Mesendoderm (in vitro differentiated cells): ENCODE data around the gene ZNF280A.
"Not testable (repeated sequence)": the region's sequence is repeated elsewhere in the genome, so short reads cannot be mapped to it uniquely, and the experiment has no call there.

Experiments
- DNase-seq: peaks from one replicate; pipeline ENCODE4 v3.0.0; 2013
- H2AK5ac ChIP-seq: 2 replicates; pipeline ENCODE4 v1.6.1; 2013; ENCODE audit warnings: low read length, inconsistent platforms
- H2BK120ac ChIP-seq: 2 replicates; pipeline ENCODE4 v1.6.1; 2013; ENCODE audit warnings: low read depth, mild to moderate bottlenecking, low read length, moderate library complexity, mixed read lengths
- H2BK15ac ChIP-seq: replicated peaks from 2 replicates; pipeline ENCODE4 v1.6.1; 2013; ENCODE audit warnings: low read depth, mild to moderate bottlenecking, moderate library complexity
- H2BK5ac ChIP-seq: 2 replicates; pipeline ENCODE4 v1.6.1; 2013; ENCODE audit warnings: low read length, inconsistent platforms
- H3K18ac ChIP-seq: 2 replicates; pipeline ENCODE4 v1.6.1; 2013; ENCODE audit warnings: mild to moderate bottlenecking, low read length, mixed read lengths
- H3K23ac ChIP-seq: one replicate; pipeline ENCODE4 v1.6.1; 2013; ENCODE audit warnings: low read length
- H3K27ac ChIP-seq: 2 replicates; pipeline ENCODE4 v1.5.1; 2013; ENCODE audit warnings: low read depth, mild to moderate bottlenecking, inconsistent platforms, low read length, moderate library complexity
- H3K27me3 ChIP-seq: 2 replicates; pipeline ENCODE4 v1.6.1; 2013; ENCODE audit warnings: low read length, control low read depth, mild to moderate bottlenecking, inconsistent platforms; ENCODE audit not compliant: insufficient read depth, poor library complexity
- H3K36me3 ChIP-seq: 2 replicates; pipeline ENCODE4 v1.6.1; 2013; ENCODE audit warnings: low read length, inconsistent platforms; ENCODE audit not compliant: control insufficient read depth, insufficient read depth
- H3K4ac ChIP-seq: one replicate; pipeline ENCODE4 v1.6.1; 2013; ENCODE audit warnings: low read depth, mild to moderate bottlenecking, low read length, moderate library complexity
- H3K4me1 ChIP-seq: 2 replicates; pipeline ENCODE4 v1.6.1; 2013; ENCODE audit warnings: low read depth, low read length, inconsistent platforms; ENCODE audit not compliant: control insufficient read depth
- H3K4me2 ChIP-seq: 2 replicates; pipeline ENCODE4 v1.6.1; 2013; ENCODE audit warnings: low read length
- H3K4me3 ChIP-seq: 2 replicates; pipeline ENCODE4 v1.5.1; 2013; ENCODE audit warnings: mild to moderate bottlenecking, low read length
- H3K56ac ChIP-seq: one replicate; pipeline ENCODE4 v1.6.1; 2013; ENCODE audit warnings: low read length
- H3K79me1 ChIP-seq: 2 replicates; pipeline ENCODE4 v1.6.1; 2013; ENCODE audit warnings: low read length, inconsistent platforms
- H3K79me2 ChIP-seq: 2 replicates; pipeline ENCODE4 v1.6.1; 2013; ENCODE audit warnings: mild to moderate bottlenecking, low read length; ENCODE audit not compliant: control insufficient read depth, insufficient read depth
- H3K9ac ChIP-seq: 2 replicates; pipeline ENCODE4 v1.6.1; 2013; ENCODE audit warnings: low read length, inconsistent platforms
- H4K5ac ChIP-seq: one replicate; pipeline ENCODE4 v1.6.1; 2013; ENCODE audit warnings: low read length
- H4K8ac ChIP-seq: one replicate; pipeline ENCODE4 v1.6.1; 2013; ENCODE audit warnings: low read depth, mild to moderate bottlenecking, control low read depth, low read length, moderate library complexity
- WGBS: extraction: QIAGEN DNeasy Blood & Tissue Kit; methylation state at CpG from one replicate; pipeline ENCODE4 v1.1.7; 2013; ENCODE audit warnings: low lambda C conversion rate, missing lambda C conversion rate; ENCODE audit not compliant: insufficient coverage; ENCODE audit errors: extremely low coverage; 5-methylcytosine and 5-hydroxymethylcytosine counted together

The ZNF280A gene

DNA sequence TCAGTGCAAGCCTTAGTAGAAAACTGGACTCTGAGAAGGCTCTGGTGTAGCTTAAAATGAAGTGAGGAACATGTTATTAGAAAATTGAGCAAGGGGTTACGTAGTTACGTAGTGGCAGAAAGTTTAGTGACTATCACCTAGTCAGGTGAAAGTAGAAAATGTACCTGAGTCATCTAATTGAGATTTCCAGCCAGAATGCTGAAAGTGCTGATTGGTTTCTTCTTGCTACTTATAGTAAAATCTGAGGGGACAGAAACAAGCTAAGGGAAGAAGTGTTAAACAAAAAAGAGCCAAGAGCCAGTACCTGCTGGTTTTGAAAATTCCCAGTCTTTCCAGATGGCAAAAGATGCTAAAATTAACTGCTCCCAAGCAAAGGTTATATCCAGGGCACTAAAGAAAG lies 41.0 kb downstream of the ZNF280A start:
- Histone ChIP-seq H3K23ac (no peak overlapping the region), H3K4me1 (no peaks in the 10 kb centered on the region), H3K79me2 (no peaks in the 10 kb centered on the region), H2AK5ac (no peak overlapping the region), H3K4ac (no peak overlapping the region), H4K8ac (no peak overlapping the region), H3K4me2 (no peak overlapping the region), H4K5ac (no peak overlapping the region), H2BK120ac (no peak overlapping the region), H3K27ac (no peak overlapping the region), H3K4me3 (no peak overlapping the region), H2BK5ac (no peak overlapping the region), H3K56ac (no peak overlapping the region), H3K18ac (no peak overlapping the region), H3K9ac (no peak overlapping the region), H3K79me1 (no peaks in the 10 kb centered on the region), H2BK15ac (no peak overlapping the region), H3K27me3 (no peaks in the 10 kb centered on the region), H3K36me3 (no peaks in the 10 kb centered on the region)
- WGBS: no CpG with 5 or more reads among the region's 2 CpGs
- no peak for DNase-seq

DNA sequence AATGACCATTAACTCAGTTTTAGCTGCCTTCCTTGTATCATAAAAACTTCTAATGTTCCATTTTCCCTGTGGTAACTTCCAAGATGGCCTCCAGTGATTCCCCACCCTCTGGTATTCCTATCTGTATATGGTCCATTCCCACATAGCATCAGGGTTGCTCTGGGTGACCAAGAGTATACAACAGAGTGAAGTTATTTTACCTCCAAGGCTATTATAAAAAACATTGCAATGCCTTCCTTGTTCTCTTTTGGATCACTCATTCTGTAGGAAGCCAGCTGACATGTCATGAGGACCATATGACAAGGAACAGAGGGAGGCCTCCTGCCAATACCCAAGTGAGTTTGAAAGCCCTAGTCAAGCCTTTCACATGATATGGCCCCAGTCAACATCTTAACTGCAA lies 41.6 kb downstream of the ZNF280A start:
- H3K79me2 ChIP-seq: no peaks in the 10 kb centered on the region
- H3K23ac ChIP-seq: no peak overlapping the region
- H2AK5ac ChIP-seq: no peak overlapping the region

DNA sequence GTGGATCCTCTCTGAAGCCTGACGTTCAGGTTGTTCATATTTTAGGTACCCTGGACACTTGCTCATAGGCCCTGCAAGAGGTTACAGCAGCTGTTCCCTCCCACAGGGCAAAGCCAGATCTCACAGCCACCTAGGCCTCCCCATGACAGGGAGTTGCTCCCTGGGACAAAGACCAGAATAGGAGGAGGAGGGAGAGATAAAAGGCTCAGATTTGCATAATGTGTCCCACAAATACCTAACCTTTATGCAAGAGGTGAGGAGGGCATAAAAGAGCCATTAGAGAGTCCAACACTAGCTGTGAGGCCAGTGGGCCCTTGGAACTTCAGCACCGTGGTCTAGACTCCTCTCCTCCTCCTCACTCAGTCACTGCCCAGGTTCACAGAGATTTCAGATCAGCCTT lies 45.3 kb downstream of the ZNF280A start:
- no peak overlapping the region for H4K5ac ChIP-seq
- no peak overlapping the region for H3K18ac ChIP-seq
- no peak overlapping the region for H3K4ac ChIP-seq
- H3K56ac ChIP-seq: no peak overlapping the region
- no peak overlapping the region for H3K27ac ChIP-seq
- H3K27me3 ChIP-seq: no peaks in the 10 kb centered on the region
- no peaks in the 10 kb centered on the region for H3K36me3 ChIP-seq
- H3K4me1 ChIP-seq: no peaks in the 10 kb centered on the region
- H3K23ac ChIP-seq: no peak overlapping the region
- no peaks in the 10 kb centered on the region for H3K79me2 ChIP-seq
- no CpG with 5 or more reads among the region's 2 CpGs for WGBS
- peak; percentile 8 for DNase-seq
- H2AK5ac ChIP-seq: no peak overlapping the region
- H2BK120ac ChIP-seq: no peak overlapping the region
- H3K4me3 ChIP-seq: no peak overlapping the region
- H2BK5ac ChIP-seq: no peak overlapping the region
- H3K4me2 ChIP-seq: no peak overlapping the region
- no peak overlapping the region for H3K9ac ChIP-seq
- no peak overlapping the region for H4K8ac ChIP-seq
- no peak overlapping the region for H2BK15ac ChIP-seq
- H3K79me1 ChIP-seq: no peaks in the 10 kb centered on the region

More for the DNA sequence above, 41.6 kb downstream of the ZNF280A start:
- H3K4me2 ChIP-seq: no peak overlapping the region
- H3K4me1 ChIP-seq: no peaks in the 10 kb centered on the region
- H3K4me3 ChIP-seq: no peak overlapping the region
- no peaks in the 10 kb centered on the region for H3K79me1 ChIP-seq
- no peak for DNase-seq
- no peak overlapping the region for H2BK120ac ChIP-seq
- H4K5ac ChIP-seq: no peak overlapping the region
- no peaks in the 10 kb centered on the region for H3K36me3 ChIP-seq
- H3K56ac ChIP-seq: no peak overlapping the region
- H3K18ac ChIP-seq: no peak overlapping the region
- no peak overlapping the region for H3K4ac ChIP-seq
- H4K8ac ChIP-seq: no peak overlapping the region
- H3K27me3 ChIP-seq: no peaks in the 10 kb centered on the region
- no peak overlapping the region for H3K9ac ChIP-seq
- no peak overlapping the region for H3K27ac ChIP-seq
- H2BK15ac ChIP-seq: no peak overlapping the region
- H2BK5ac ChIP-seq: no peak overlapping the region

DNA sequence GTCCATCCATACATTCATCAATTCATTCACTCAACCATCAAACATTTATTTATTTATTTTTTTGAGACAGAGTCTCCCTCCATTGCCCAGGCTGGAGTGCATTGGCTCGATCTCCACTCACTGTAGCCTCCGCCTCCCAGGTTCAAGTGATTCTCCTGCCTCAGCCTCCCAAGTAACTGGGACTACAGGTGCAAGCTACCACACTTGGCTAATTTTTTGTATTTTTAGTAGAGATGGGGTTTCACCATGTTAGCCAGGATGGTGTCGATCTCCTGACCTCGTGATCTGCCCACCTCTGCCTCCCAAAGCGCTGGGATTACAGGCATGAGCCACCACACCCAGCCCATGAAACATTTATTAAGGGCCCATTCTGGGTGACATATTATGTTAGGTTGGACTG lies 49.0 kb downstream of the ZNF280A start:
- H2BK15ac ChIP-seq, H3K4me3 ChIP-seq, H3K36me3 ChIP-seq, H4K5ac ChIP-seq, DNase-seq, H2BK5ac ChIP-seq, H3K23ac ChIP-seq, H3K27me3 ChIP-seq, H2BK120ac ChIP-seq, H3K79me1 ChIP-seq, H3K79me2 ChIP-seq, H2AK5ac ChIP-seq, H3K4me2 ChIP-seq, H3K9ac ChIP-seq, H3K56ac ChIP-seq, H4K8ac ChIP-seq, H3K4me1 ChIP-seq, H3K4ac ChIP-seq, H3K27ac ChIP-seq, H3K18ac ChIP-seq: not testable (repeated sequence)
- WGBS: no CpG with 5 or more reads among the region's 5 CpGs

DNA sequence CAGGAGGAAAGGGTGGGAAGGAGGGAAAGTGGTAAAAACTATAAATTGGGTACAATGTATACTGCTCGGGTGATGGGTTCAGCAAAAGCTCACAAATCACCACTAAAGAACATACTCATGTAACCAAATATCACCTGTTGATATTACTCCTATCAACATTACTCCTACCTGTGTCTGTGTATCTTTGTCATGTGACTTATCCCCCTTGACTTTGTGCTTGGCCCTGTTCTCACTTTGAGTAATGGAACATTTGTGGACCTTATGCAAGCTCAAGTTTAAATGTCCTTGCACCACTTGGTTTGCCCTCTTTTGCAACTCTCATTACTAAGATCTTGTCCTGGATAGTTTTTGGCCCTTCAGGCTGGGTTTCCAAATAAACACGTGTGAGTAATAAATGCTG lies 50.5 kb downstream of the ZNF280A start:
- DNase-seq: no peak
- Histone ChIP-seq H4K8ac (no peak overlapping the region), H2BK120ac (no peak overlapping the region), H3K79me2 (no peaks in the 10 kb centered on the region), H3K36me3 (no peaks in the 10 kb centered on the region), H3K9ac (no peak overlapping the region), H3K23ac (no peak overlapping the region), H2BK5ac (no peak overlapping the region), H2AK5ac (no peak overlapping the region), H3K79me1 (no peaks in the 10 kb centered on the region), H2BK15ac (no peak overlapping the region), H3K56ac (no peak overlapping the region), H3K18ac (no peak overlapping the region), H3K4me3 (no peak overlapping the region), H3K4me1 (no peaks in the 10 kb centered on the region), H3K4ac (no peak overlapping the region), H3K27ac (no peak overlapping the region), H4K5ac (no peak overlapping the region), H3K4me2 (no peak overlapping the region), H3K27me3 (no peaks in the 10 kb centered on the region)
- no CpG with 5 or more reads among the region's 2 CpGs for WGBS

DNA sequence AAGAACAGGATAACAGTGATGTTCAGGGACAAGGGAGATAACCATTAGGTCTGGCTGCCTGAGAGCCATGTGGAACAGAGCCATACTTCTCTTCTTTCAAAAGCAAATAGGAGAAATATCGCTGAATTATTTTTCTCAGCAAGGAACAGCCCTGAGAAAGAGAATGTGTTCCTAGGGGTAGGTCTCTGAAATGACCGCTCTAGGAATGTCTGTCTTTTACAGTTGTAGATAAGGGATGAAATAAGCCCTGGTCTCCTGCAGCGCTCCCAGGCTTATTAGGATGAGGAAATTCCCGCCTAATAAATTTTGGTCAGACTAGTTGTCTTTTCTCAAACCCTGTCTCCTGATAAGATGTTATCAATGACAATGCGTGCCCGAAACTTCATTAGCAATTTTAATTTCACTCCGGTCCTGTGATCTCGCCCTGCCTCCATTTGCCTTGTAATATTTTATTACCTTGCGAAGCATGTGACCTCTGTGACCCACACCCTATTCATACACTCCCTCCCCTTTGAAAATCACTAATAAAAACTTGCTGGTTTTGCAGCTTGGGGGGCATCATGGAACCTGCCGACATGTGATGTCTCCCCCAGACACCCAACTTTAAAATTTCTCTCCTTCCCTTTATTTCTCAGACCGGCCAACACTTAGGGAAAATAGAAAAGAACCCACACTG lies 51.1 kb downstream of the ZNF280A start:
- no CpG with 5 or more reads among the region's 11 CpGs for WGBS
- H2BK5ac ChIP-seq: not testable (repeated sequence)

More for the DNA sequence above, 51.1 kb downstream of the ZNF280A start:
- not testable (repeated sequence) for H3K23ac ChIP-seq, H3K79me2 ChIP-seq, H3K18ac ChIP-seq, DNase-seq, H3K4me2 ChIP-seq, H3K27ac ChIP-seq, H3K4me3 ChIP-seq, H3K36me3 ChIP-seq, H2AK5ac ChIP-seq, H3K4ac ChIP-seq, H3K79me1 ChIP-seq, H4K5ac ChIP-seq, H2BK15ac ChIP-seq, H3K4me1 ChIP-seq, H2BK120ac ChIP-seq, H3K27me3 ChIP-seq, H4K8ac ChIP-seq, H3K56ac ChIP-seq, H3K9ac ChIP-seq
